IMR-90 (cell line): ENCODE data around the gene CEP135. TPM values are rescaled to one million over a fixed set of nuclear protein-coding genes. Genes with fewer than 3 reads are reported as not detected.

Source experiments
- ATAC-seq: fragments of 200-7000 bp; cut with Tn5 transposase; 2 replicates; pipeline ENCODE4 v1.9.1; 2020; ENCODE audit warnings: low read depth, mild to moderate bottlenecking, moderate library complexity
- BruUV-seq: library from RNA; stranded (reverse); fragments of 400-500 nt; replicated peaks from 2 replicates; lab custom pipeline; 2021; lab: Mats Ljungman, UMichigan
- CTCF ChIA-PET: fragments of 300-600 bp; formaldehyde crosslinking; extraction: SDS; loops from one replicate; lab custom pipeline; 2021; ENCODE audit warnings: antibody characterized with exemption; lab: Yijun Ruan, JAX
- POLR2A ChIA-PET: fragments of 300-600 bp; sonication (Branson Sonifier 250); formaldehyde crosslinking; loops from one replicate; lab custom pipeline; 2022; ENCODE audit warnings: antibody characterized with exemption; ENCODE audit not compliant: unreplicated experiment; lab: Charles Lee
- DNase-seq: peaks from one replicate; pipeline ENCODE4 v3.0.0; 2013
- H2AFZ ChIP-seq: replicated peaks from 2 replicates; pipeline ENCODE3; 2013; ENCODE audit warnings: low read length, mild to moderate bottlenecking; ENCODE audit not compliant: poor library complexity
- H2AK5ac ChIP-seq: 2 replicates; pipeline ENCODE4 v1.6.1; 2013; ENCODE audit warnings: low read depth, low read length, inconsistent platforms
- H2AK9ac ChIP-seq: replicated peaks from 2 replicates; pipeline ENCODE3; 2013; ENCODE audit warnings: mild to moderate bottlenecking, low read depth, low read length, moderate library complexity; ENCODE audit not compliant: poor library complexity
- H2BK120ac ChIP-seq: 2 replicates; pipeline ENCODE4 v1.6.1; 2013; ENCODE audit warnings: low read depth, low read length, inconsistent platforms
- H2BK15ac ChIP-seq: 3 replicates; pipeline ENCODE4 v1.6.1; 2013; ENCODE audit warnings: low read depth, low read length, inconsistent platforms
- H2BK20ac ChIP-seq: 2 replicates; pipeline ENCODE4 v1.6.1; 2013; ENCODE audit warnings: low read depth, mild to moderate bottlenecking, inconsistent platforms, low read length, moderate library complexity
- H2BK5ac ChIP-seq: 2 replicates; pipeline ENCODE4 v1.6.1; 2013; ENCODE audit warnings: mild to moderate bottlenecking, low read depth, low read length, inconsistent platforms; ENCODE audit not compliant: poor library complexity, severe bottlenecking
- H3K14ac ChIP-seq: replicated peaks from 2 replicates; pipeline ENCODE4 v1.6.1; 2013; ENCODE audit warnings: low read depth, low read length, inconsistent platforms
- H3K18ac ChIP-seq: 2 replicates; pipeline ENCODE4 v1.6.1; 2013; ENCODE audit warnings: low read depth, low read length, control low read depth
- H3K23ac ChIP-seq: 2 replicates; pipeline ENCODE4 v1.6.1; 2013; ENCODE audit warnings: low read depth, low read length, inconsistent platforms
- H3K27ac ChIP-seq: 2 replicates; pipeline ENCODE4 v1.5.1; 2013; ENCODE audit warnings: mild to moderate bottlenecking, control low read depth, low read length; ENCODE audit not compliant: insufficient read depth
- H3K27me3 ChIP-seq: 2 replicates; pipeline ENCODE4 v1.6.1; 2013; ENCODE audit warnings: low read length; ENCODE audit not compliant: control insufficient read depth, insufficient read depth
- H3K36me3 ChIP-seq: 2 replicates; pipeline ENCODE4 v1.6.1; 2013; ENCODE audit warnings: low read length, mixed read lengths; ENCODE audit not compliant: control insufficient read depth, insufficient read depth
- H3K4ac ChIP-seq: 2 replicates; pipeline ENCODE4 v1.6.1; 2013; ENCODE audit warnings: low read depth, low read length, inconsistent platforms
- H3K4me1 ChIP-seq: 2 replicates; pipeline ENCODE4 v1.6.1; 2013; ENCODE audit warnings: low read length, mixed read lengths; ENCODE audit not compliant: control insufficient read depth, insufficient read depth
- H3K4me2 ChIP-seq: 2 replicates; pipeline ENCODE4 v1.6.1; 2013; ENCODE audit warnings: low read depth, mild to moderate bottlenecking, control low read depth, low read length, moderate library complexity
- H3K4me3 ChIP-seq: 2 replicates; pipeline ENCODE4 v1.5.1; 2013; ENCODE audit warnings: low read depth, mild to moderate bottlenecking, control low read depth, low read length, moderate library complexity; ENCODE audit not compliant: insufficient read depth
- H3K56ac ChIP-seq: 2 replicates; pipeline ENCODE4 v1.6.1; 2013; ENCODE audit warnings: low read length, inconsistent platforms; ENCODE audit not compliant: insufficient read depth; ENCODE audit errors: extremely low read depth
- H3K79me1 ChIP-seq, 2 experiments: 2 replicates each; pipeline ENCODE4 v1.6.1; 2013; ENCODE audit warnings: low read length in 2 of 2, inconsistent platforms in 1 of 2, low read depth in 1 of 2
- H3K9ac ChIP-seq: 2 replicates; pipeline ENCODE4 v1.6.1; 2013; ENCODE audit warnings: low read depth, low read length, control low read depth
- H3K9me1 ChIP-seq: 2 replicates; pipeline ENCODE4 v1.6.1; 2013; ENCODE audit warnings: low read length, inconsistent platforms; ENCODE audit not compliant: insufficient read depth
- H3K9me3 ChIP-seq: 2 replicates; pipeline ENCODE4 v1.6.1; 2013; ENCODE audit warnings: low read length; ENCODE audit not compliant: control insufficient read depth, insufficient read depth
- H4K20me1 ChIP-seq: 2 replicates; pipeline ENCODE4 v1.6.1; 2013; ENCODE audit warnings: low read length, inconsistent platforms; ENCODE audit not compliant: insufficient read depth
- H4K5ac ChIP-seq: 2 replicates; pipeline ENCODE4 v1.6.1; 2013; ENCODE audit warnings: mild to moderate bottlenecking, low read depth, low read length, control low read depth
- H4K8ac ChIP-seq, 2 experiments: 2 replicates each; pipeline ENCODE4 v1.6.1; 2013; ENCODE audit warnings: low read depth in 2 of 2, low read length in 2 of 2, control low read depth in 1 of 2, inconsistent platforms in 1 of 2
- H4K91ac ChIP-seq: 2 replicates; pipeline ENCODE4 v1.6.1; 2013; ENCODE audit warnings: low read depth, low read length, inconsistent platforms; ENCODE audit not compliant: insufficient read depth
- BHLHE40 ChIP-seq: fragments of 150-350 bp; IDR thresholded peaks from 2 replicates; pipeline ENCODE4 v1.6.1; 2016; ENCODE audit warnings: mild to moderate bottlenecking, low read depth, low read length
- CEBPB ChIP-seq: IDR thresholded peaks from 2 replicates; pipeline ENCODE4 v1.6.1; 2012; ENCODE audit warnings: low read depth, low read length, improper control_type of control experiment
- CHD1 ChIP-seq: IDR thresholded peaks from 2 replicates; pipeline ENCODE4 v1.6.1; 2012; ENCODE audit warnings: low read depth, low read length, improper control_type of control experiment
- FOS ChIP-seq: fragments of 150-350 bp; IDR thresholded peaks from 2 replicates; pipeline ENCODE4 v1.6.1; 2016; ENCODE audit warnings: low read depth, low read length
- MAFK ChIP-seq: IDR thresholded peaks from 2 replicates; pipeline ENCODE4 v1.6.1; 2012; ENCODE audit warnings: low read depth, low read length, improper control_type of control experiment
- MAZ ChIP-seq: IDR thresholded peaks from 2 replicates; pipeline ENCODE4 v1.6.1; 2012; ENCODE audit warnings: low read depth, mild to moderate bottlenecking, low read length, improper control_type of control experiment, moderate library complexity, borderline replicate concordance
- MXI1 ChIP-seq: IDR thresholded peaks from 2 replicates; pipeline ENCODE4 v1.6.1; 2012; ENCODE audit warnings: low read depth, mild to moderate bottlenecking, low read length, moderate library complexity, borderline replicate concordance
- NFE2L2 ChIP-seq: fragments of 150-350 bp; IDR thresholded peaks from 2 replicates; pipeline ENCODE4 v1.6.1; 2016; ENCODE audit warnings: low read depth, mild to moderate bottlenecking, low read length
- POLR2A ChIP-seq: IDR thresholded peaks from 2 replicates; pipeline ENCODE4 v1.6.1; 2012; ENCODE audit warnings: mild to moderate bottlenecking, low read depth, low read length
- RAD21 ChIP-seq: IDR thresholded peaks from 2 replicates; pipeline ENCODE4 v1.6.1; 2012; ENCODE audit warnings: low read length, improper control_type of control experiment
- RCOR1 ChIP-seq: IDR thresholded peaks from 2 replicates; pipeline ENCODE4 v1.6.1; 2012; ENCODE audit warnings: mild to moderate bottlenecking, low read length, improper control_type of control experiment; ENCODE audit not compliant: insufficient replicate concordance
- RFX5 ChIP-seq: IDR thresholded peaks from 2 replicates; pipeline ENCODE4 v1.8.0; 2012; ENCODE audit warnings: low read depth, mild to moderate bottlenecking, low read length, moderate library complexity
- SMC3 ChIP-seq: fragments of 150-350 bp; IDR thresholded peaks from 2 replicates; pipeline ENCODE4 v1.6.1; 2016; ENCODE audit warnings: low read depth, mild to moderate bottlenecking, antibody characterized with exemption, low read length, moderate library complexity
- dilution Hi-C: fragments of 300-500 bp; cut with HindIII; formaldehyde crosslinking; loops from one replicate; pipeline ENCODE4 v1.14.3; 2018; ENCODE audit warnings: low sequenced_read_pairs; ENCODE audit not compliant: unreplicated experiment
- in situ Hi-C: fragments of 300-500 bp; cut with MboI; formaldehyde crosslinking; loops from 3 replicates; pipeline ENCODE4 v1.14.3; 2019; ENCODE audit warnings: low sequenced_read_pairs, inconsistent platforms, mixed read lengths
- intact Hi-C: fragments of 100-400 bp; cut with micrococcal nuclease; formaldehyde crosslinking; loops from 2 replicates; pipeline ENCODE4 v1.10.0; 2022
- polyA plus RNA-seq, 3 experiments: library from polyadenylated mRNA; depleted of rRNA; stranded (reverse); fragments of >200 nt; gene quantifications; 2 replicates each; pipeline ENCODE4 v1.2.3, GENCODE V29; 2012; ENCODE audit warnings: low replicate concordance in 1 of 3
- total RNA-seq: library from RNA; depleted of rRNA; stranded (reverse); fragments of >200 nt; gene quantifications from 2 replicates; pipeline ENCODE4 v1.2.3, GENCODE V29; 2012
- TF ChIP-seq, protein P1 (sequence below): fragments of 150-350 bp; IDR thresholded peaks from 2 replicates; pipeline ENCODE4 v1.6.1; 2017; ENCODE audit warnings: mild to moderate bottlenecking, antibody characterized with exemption, low read length, low read depth
- TF ChIP-seq, protein P2 (sequence below): fragments of 150-350 bp; IDR thresholded peaks from 2 replicates; pipeline ENCODE4 v1.6.1; 2016; ENCODE audit warnings: low read depth, mild to moderate bottlenecking, low read length, moderate library complexity, borderline replicate concordance

The CEP135 gene
- total and polyA plus RNA-seq, 2 of the 4 experiments (the other 2 are of a cell fraction) = 2.7 to 3.2 TPM

DNA sequence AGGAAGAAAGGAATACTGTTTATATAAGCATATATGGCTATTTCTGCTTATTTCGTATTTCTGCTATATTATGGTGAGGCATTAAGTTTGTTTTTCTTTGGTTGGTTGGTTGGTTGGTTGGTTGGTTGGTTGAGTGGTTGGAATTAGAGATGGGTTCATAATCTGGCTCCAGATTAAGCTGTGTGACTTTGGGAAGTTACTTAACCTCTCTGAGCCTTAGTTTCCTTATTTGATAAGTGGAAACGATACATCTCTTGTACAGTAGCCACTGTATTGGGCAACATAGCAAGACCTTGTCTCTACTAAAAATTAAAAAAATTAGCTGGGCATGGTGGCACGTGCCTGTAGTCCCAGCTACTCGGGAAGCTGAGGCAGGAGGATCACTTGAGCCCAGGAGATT lies 46.1 kb upstream of the CEP135 start (continued):
- TF ChIP-seq, protein P1, sequence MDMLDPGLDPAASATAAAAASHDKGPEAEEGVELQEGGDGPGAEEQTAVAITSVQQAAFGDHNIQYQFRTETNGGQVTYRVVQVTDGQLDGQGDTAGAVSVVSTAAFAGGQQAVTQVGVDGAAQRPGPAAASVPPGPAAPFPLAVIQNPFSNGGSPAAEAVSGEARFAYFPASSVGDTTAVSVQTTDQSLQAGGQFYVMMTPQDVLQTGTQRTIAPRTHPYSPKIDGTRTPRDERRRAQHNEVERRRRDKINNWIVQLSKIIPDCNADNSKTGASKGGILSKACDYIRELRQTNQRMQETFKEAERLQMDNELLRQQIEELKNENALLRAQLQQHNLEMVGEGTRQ = no peak
- no peak for TF ChIP-seq CHD1
- TF ChIP-seq MAFK = no peak
- TF ChIP-seq FOS = no peak
- TF ChIP-seq MXI1 = no peak
- TF ChIP-seq BHLHE40 = no peak

DNA sequence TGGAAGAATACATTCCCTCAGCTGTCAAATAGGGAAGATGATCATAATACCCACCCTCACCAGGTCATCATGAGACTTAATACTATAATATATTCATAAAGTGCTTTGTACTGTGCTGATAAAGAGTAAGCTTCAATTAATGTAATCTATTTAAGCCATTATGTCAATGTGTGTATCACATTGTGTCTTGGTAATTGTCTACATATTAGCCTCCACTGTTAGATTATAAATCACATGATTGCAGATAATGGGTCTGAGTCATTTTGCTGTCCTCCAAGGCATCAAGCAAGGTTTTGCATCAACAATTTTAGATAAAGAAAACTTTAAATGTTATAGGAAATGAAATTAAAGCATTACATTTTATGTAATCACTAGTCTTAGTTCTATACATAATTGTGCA lies 45.2 kb upstream of the CEP135 start:
- ChIA-PET CTCF (interaction anchor here (1.3 kb wide), 1 partner anchor 45 kb away, joined by 3 read pairs; the partner anchor contains the start of gene CEP135), POLR2A (no interaction called here)
- Histone ChIP-seq H2BK20ac (no peak overlapping the region), H3K27ac (no peak overlapping the region), H3K4ac (no peak overlapping the region), H3K14ac (no peak overlapping the region), H3K9me1 (no peaks in the 10 kb centered on the region), H2BK5ac (no peak overlapping the region), H4K5ac (no peak overlapping the region), H3K18ac (no peak overlapping the region), H2BK120ac (no peak overlapping the region), H2AK9ac (no peak overlapping the region), H3K4me2 (no peak overlapping the region), H4K20me1 (no peaks in the 10 kb centered on the region), H2AFZ (no peak overlapping the region), H4K8ac (no peak overlapping the region), H3K4me3 (no peak overlapping the region), H3K56ac (no peak overlapping the region), H3K36me3 (peaks cover 14% of the 10 kb centered on the region), H3K23ac (no peak overlapping the region), H3K9me3 (no peaks in the 10 kb centered on the region), H2AK5ac (no peak overlapping the region), H3K4me1 (no peaks in the 10 kb centered on the region), H4K91ac (no peak overlapping the region), H3K9ac (no peak overlapping the region), H2BK15ac (no peak overlapping the region), H3K79me1 (no peaks in the 10 kb centered on the region), H3K27me3 (no peaks in the 10 kb centered on the region)
- dilution Hi-C loops = no loop called here
- intact Hi-C loops = no loop called here
- no TSS peak for BruUV-seq
- no peak for DNase-seq
- in situ Hi-C loops = no loop called here
- no peak for ATAC-seq
- TF ChIP-seq MXI1 (no peak), RCOR1 (no peak), RFX5 (no peak), RAD21 (no peak), POLR2A (no peak), MAFK (no peak), CHD1 (no peak), NFE2L2 (no peak), SMC3 (no peak), MAZ (no peak), BHLHE40 (no peak), CEBPB (no peak)
- TF ChIP-seq, protein P2, sequence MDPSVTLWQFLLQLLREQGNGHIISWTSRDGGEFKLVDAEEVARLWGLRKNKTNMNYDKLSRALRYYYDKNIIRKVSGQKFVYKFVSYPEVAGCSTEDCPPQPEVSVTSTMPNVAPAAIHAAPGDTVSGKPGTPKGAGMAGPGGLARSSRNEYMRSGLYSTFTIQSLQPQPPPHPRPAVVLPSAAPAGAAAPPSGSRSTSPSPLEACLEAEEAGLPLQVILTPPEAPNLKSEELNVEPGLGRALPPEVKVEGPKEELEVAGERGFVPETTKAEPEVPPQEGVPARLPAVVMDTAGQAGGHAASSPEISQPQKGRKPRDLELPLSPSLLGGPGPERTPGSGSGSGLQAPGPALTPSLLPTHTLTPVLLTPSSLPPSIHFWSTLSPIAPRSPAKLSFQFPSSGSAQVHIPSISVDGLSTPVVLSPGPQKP = no peak
- TF ChIP-seq, protein P1 = no peak
